Gastrocnemius medialis (tissue), 4 donors: ENCODE results near the gene AMER1.

Experiments used
- POLR2A ChIP-seq, 2 donors: fragments of 450-650 bp; IDR thresholded peaks; one replicate each; pipeline ENCODE4 v1.6.1; 2017; ENCODE audit warnings: antibody characterized with exemption in 2 of 2, mild to moderate bottlenecking in 2 of 2, moderate library complexity in 2 of 2
- TF ChIP-seq, protein P1 (sequence below), 5 experiments: fragments of 450-650 bp in 3 of 5; fragments of 200-600 bp in 2 of 5; sonication (generic) in 2 of 5; IDR thresholded peaks in 4 of 5; conservative IDR thresholded peaks in 1 of 5; 1 replicate in 4 of 5; 2 replicates in 1 of 5; pipeline ENCODE4 v1.5.1; 2016 to 2019; ENCODE audit warnings: antibody characterized with exemption in 5 of 5, mild to moderate bottlenecking in 3 of 5, moderate library complexity in 3 of 5

- TF ChIP-seq POLR2A (IDR thresholded peaks at IDR 0.05) = no peak
- TF ChIP-seq, protein P1, sequence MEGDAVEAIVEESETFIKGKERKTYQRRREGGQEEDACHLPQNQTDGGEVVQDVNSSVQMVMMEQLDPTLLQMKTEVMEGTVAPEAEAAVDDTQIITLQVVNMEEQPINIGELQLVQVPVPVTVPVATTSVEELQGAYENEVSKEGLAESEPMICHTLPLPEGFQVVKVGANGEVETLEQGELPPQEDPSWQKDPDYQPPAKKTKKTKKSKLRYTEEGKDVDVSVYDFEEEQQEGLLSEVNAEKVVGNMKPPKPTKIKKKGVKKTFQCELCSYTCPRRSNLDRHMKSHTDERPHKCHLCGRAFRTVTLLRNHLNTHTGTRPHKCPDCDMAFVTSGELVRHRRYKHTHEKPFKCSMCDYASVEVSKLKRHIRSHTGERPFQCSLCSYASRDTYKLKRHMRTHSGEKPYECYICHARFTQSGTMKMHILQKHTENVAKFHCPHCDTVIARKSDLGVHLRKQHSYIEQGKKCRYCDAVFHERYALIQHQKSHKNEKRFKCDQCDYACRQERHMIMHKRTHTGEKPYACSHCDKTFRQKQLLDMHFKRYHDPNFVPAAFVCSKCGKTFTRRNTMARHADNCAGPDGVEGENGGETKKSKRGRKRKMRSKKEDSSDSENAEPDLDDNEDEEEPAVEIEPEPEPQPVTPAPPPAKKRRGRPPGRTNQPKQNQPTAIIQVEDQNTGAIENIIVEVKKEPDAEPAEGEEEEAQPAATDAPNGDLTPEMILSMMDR (IDR thresholded peaks at IDR 0.05 in 4 of 5, conservative IDR thresholded peaks at IDR 0.05 in 1 of 5) = no peak
Observed at GRCh38 chrX:64169988-64170387, 35.5 kb downstream of the AMER1 start.
